Measurements from ENCODE around the gene BCAS3.
"Not testable (repeated sequence)": the region's sequence is repeated elsewhere in the genome, so short reads cannot be mapped to it uniquely, and the experiment has no call there.

BCAS3 gene

DNA sequence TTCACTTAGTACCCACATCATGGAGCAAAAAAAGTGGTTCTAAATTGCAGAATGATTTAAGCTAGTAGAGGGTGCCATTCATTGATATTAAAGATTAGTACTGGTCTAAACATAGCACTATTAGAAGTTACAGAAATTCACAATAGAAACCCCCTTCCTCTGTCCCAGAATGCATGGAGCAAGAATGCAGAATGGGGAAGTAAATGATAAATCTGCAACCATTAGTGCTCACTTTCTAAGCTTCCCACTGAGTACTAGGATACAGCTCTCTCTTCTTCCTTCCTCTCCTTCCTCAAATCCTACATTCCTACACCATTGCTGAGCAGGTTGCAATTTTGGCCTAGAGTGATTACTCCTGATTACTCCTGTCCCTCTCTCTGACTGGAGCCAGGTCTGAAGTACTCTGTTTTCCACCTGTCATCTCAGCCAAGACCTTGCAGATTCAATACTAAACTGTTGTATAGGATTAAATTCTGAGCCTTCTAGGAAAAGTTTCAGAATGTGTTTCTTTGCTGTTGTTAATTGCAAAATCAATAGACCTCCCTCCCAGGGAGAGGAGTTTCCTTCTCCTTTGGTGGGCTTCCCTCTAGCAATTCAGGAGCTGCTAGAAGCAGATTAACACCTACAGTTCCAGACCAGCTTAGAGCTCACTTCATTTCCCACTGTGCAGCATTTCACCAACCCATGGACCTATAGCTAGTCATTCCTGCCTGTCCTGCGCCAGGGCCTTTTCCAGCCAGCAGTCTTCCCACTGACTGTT lies 556.5 kb downstream of the BCAS3 start:
- no peak for DNase-seq (ENCODE audit: low spot score)

GRCh38 chr17:61235001-61235826 lies 557.6 kb downstream of the BCAS3 start:
- DNase-seq (ENCODE audit: low spot score), result no peak

DNA sequence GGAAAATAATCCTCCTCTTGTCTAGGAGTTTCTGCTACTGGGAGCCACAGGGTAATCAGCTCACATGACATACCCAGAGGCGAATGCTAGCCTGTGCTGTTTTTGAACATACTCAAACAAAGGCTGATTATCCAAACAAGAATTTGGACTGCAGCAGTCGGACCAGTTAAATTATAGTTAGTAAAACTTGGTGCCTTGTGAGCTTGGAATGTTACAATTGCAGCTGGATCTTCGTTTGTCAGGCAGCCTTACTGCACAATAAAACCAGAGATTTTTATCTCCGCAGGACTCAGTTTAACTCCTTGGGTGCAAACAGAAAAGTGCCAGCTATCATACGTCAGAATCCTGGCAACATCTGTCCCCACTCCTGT lies 558.2 kb downstream of the BCAS3 start:
- DNase-seq (ENCODE audit: low spot score), result no peak

DNA sequence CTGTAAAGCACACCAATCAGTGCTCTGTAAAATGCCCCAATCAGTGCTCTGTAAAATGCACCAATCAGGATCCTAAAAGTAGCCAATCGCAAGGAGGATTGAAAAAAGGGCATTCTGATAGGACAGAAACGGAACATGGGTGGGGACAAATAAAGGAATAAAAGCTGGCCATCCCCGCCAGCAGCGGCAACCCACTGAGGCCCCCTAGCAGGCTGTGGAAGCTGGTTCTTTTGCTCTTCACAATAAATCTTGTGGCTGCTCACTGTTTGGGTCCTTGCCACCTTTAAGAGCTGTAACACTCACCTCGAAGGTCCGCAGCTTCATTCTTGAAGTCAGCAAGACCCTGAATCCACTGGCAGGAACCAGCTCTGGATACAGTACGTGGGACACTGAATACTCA lies 559.6 kb downstream of the BCAS3 start:
- DNase-seq (ENCODE audit: low spot score), result no peak

DNA sequence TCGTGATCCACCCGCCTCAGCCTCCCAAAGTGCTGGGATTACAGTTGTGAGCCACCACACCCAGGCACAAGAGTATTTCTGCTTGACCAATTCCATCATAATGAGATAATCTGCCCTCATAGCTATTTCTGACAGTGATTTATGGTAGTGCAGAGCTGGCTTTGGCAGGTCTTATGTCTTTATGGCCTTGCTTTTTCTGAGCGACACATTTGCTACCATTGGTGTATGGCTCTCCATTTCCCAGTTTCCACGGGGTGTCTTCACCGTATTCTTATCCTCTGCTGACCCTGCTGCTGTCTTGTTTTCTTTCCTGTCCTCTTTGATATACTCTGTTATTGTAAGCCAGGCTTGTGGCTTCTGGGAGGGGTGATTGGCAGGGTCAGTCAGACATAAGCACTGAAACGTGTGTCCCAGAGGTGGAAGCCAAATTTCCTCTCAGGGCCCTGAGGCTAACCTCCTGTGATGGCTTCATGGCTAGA lies 560.8 kb downstream of the BCAS3 start:
- no peak for DNase-seq (ENCODE audit: low spot score)

DNA sequence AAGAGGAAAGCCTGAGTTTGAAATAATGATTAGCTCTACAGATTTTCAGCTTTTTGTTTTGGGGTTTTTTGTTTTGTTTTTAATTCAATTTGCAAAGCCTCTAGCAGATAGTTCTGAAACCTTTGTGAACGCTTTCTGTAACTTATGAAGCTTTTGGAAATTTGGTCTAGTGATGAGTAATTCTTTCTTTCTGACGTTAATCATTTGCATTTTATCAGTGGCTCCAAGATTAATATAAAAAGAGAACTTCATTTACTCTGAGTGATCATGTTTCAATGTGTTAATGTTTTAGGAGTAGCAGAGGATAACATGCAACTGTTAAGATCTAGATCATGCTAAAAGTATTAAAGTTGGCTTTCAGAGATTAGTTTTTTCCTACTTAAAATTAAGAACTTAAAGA lies 561.7 kb downstream of the BCAS3 start:
- no peak for DNase-seq (ENCODE audit: low spot score)

DNA sequence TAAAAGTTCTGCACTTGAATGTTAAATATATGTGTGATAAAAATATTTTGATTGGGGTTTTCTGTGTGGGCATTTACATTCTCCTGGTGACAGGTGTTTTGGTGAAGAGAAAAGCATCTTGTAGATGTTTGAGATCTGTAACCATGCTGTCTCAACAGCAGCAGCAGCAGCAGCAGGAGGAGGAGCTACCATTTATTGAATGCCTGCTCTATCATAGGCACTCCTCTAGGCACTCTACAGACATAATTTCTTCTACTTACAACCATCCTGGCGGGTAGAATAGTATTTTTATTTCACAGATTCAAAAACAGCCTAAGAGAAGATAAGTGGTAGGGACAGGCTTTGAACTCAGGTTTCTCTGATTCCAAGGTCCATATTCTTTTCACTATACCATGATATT lies 562.3 kb downstream of the BCAS3 start:
- no peak for DNase-seq (ENCODE audit: low spot score)

- DNase-seq (ENCODE audit: low spot score), result no peak
These were observed 563.3 kb downstream of the BCAS3 start for GRCh38 chr17:61240851-61241468.

- not testable (repeated sequence) for DNase-seq (ENCODE audit: low spot score)
These were observed 567.3 kb downstream of the BCAS3 start for GRCh38 chr17:61244988-61245387.

DNA sequence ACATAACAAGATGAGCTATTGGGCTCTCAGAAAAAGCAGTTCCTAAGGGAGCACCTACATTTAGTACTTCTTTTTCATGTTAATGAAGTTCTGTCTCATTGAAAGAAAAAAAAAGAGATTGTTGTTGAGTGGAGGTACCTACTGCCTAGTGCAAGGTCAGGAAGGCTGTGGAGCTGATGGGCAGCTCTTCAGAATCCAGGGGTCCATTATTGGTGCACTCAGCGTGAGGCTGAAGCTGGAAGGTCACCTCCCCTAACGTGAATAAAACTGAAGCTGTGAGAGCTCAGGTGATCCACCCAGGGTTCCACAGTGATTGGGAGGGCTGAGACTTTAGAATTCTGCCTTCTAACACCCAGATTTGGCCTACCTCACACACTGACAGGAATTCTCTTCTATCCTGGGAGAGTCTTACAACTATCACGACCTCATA lies 568.1 kb downstream of the BCAS3 start:
- DNase-seq (ENCODE audit: low spot score), result no peak

DNA sequence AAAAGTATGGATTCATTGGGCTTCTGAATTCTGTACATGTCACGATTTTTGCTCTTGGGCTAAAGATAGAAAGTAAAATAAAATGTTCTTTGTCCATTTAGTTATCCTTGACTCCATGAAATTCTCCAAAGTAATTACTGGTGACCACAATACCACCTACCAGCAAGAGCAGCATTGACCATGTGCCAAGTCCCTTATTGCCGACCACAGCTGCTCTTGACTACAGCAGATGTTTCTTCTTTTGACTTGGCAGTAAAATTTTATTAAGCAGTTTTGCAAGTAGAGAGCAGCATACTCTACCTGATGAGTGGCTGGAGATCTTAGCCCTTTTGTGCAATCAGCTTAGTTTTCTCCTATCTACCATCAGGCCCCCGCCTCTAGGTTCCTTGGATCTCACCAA lies 569.8 kb downstream of the BCAS3 start:
- DNase-seq (ENCODE audit: low spot score), result no peak

GRCh38 chr17:61248399-61248798 lies 570.7 kb downstream of the BCAS3 start:
- no peak for DNase-seq (ENCODE audit: low spot score)

DNA sequence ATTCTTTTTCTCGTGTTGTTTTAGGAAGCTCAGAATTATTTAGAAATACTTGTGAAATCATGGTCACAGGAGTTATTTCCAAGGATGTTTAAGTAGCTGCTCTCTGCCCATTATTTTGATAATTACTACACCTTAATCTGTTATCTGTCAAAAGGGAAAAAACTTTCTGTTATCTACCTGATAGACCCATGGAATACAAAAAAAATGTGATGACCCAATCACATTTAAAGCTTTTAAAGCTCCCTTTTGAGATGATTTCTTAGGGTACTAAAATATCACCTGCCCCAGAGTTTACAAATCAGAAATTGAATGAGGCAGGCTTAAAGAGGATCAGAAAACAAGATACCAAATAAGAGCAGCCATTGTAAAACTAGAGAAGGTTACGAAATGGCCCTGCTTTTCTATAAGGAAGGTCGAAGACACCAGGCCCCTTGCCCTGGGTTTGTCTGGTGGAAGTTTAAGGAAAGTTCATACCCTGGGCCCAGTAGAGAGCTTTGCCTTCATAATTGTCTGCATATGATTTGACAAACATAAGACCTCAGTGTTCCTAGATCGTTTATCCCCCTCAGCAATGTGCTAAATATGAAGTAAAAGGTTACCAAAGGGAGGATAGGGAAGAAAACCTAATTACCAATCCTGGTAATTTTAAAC lies 572.1 kb downstream of the BCAS3 start:
- DNase-seq (ENCODE audit: low spot score), result no peak

- no peak for DNase-seq (ENCODE audit: low spot score)
These were observed 572.8 kb downstream of the BCAS3 start for GRCh38 chr17:61250335-61250890.

DNA sequence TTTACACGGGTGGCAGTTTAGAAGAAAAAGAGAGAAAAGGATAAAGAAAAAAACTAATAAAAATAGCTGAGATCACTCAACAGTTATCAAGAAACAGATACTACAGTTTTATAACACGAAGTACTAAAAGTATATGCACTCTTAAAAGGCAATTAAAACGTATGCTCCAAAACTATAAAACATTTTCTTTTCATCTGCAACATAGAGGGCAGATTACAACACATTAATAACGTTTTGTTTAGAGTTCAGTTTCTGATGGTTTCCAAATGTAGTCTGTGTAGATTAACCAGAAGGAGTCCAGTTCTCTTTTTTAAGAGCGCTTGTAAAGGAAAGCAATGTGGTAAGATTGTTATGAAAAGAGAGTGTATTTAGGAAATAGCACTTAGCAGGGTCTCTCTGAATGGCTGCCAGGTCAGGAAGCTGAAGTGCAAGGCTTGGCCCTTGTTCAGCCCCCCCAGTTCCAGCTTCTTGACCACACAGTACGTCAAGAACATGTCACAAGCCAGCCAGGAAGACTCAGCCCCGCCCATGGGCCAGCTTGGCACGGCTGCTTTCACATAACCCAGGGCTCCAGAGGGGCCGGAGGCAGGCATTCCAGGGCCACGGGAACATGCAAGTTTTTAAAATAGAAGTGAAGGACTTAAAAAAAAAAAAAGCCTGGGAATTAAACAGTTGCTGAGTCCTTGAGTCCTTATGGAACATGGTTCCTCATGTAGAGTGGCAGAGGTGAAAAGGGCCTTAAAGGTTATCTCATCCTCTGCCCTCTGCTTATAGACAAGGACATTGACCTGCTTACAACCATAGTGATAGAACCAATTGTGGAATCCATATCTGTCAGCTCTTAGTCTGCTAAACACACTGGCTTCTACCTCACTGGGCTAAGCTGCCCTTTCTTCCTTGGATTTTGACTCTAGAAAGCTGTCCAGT lies 574.6 kb downstream of the BCAS3 start:
- no peak for DNase-seq (ENCODE audit: low spot score)

- no peak for DNase-seq (ENCODE audit: low spot score)
These were observed 575.7 kb downstream of the BCAS3 start for GRCh38 chr17:61253362-61253761.

GRCh38 chr17:61253937-61254574 lies 576.4 kb downstream of the BCAS3 start:
- no peak for DNase-seq (ENCODE audit: low spot score)

DNA sequence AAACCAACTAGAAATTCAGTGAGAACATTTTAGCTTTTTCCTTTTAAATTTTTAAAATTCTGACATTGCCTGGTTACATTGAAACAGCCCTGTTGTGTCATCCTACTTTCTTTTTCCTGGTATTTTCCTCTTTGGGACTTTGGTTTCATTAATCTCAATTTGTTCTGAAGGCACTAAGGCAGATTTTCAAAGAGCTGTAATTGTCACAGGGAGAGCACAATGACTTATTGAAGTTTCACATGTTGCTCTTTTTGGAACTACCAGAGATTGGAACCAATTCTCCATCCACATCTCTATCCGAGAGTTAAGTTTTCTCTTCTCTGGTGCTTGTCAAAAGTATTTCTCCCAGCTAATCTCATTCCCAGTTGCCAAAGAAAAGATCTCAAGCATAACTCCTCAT lies 577.3 kb downstream of the BCAS3 start:
- DNase-seq (ENCODE audit: low spot score), result no peak

- DNase-seq (ENCODE audit: low spot score), result no peak
These were observed 578.0 kb downstream of the BCAS3 start for GRCh38 chr17:61255647-61256046.

DNA sequence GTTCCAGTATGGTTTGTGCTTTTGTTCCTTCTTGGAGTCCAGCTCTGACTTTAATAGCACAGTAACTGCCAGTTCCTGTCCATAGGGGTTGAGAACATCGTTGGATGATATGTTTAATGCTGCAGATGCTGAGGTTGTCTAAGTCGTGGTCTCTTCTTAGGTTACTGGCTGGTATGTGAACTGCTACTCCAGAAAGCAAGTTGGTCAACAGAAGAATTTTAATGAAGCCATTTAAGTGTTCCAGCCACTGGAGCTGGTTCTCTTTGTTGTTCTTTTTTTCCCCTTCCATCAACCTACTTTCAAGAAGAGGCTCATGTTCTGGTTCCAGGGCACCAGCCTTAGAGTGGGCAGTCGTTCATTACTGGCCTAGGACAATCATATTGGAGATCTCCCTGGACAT lies 581.7 kb downstream of the BCAS3 start:
- DNase-seq (ENCODE audit: low spot score), result no peak

Data from D341Med (cell line).